Measurements from ENCODE around the gene ZNF628.
A peak's percentile ranks its signal among the peaks of the same experiment; 100 is the strongest.

Gene ZNF628

DNA sequence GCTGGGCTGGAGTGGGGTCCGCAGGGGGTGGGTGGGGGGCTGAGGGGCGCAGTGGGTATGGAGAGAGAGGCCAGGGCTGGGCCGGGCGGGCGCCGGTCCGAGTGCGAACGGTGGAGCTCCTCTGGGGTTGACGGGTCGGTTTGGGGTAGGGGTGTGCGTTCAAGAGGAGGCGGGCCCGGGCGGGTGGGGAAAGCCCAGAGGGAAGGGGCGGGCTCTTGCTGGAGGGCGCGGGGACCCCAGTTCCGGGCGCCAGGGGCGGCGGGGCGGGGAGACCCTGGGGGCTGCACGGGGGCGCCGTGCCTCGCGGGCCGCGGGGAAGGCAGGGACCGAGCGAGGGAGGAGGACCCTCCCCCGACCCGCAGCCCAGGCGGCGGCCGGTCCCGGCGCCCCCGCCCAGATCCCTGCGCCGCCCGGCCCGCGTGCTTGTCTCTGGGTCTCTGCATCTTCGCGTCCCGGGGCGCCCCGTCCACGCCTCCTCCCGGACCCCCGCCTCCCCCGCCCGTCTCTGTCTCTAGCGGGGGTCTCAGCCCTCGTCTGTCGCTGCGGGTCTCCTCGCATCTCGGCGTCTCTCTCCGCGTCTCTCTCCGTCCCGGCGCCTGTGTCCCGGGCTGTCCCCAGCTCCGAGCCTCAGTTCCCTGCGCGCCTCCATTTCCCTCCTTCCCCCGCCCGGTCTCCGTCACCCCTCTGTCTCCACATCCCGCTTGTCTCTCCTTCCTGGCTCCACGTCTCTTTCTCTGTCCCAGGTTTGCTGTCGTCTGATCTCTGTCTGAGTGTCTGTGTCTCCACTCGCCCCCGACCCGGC lies 25.1 kb upstream of the ZNF628 start:
- no peak for DNase-seq (ENCODE audit: low read depth in 2 of 2)

DNA sequence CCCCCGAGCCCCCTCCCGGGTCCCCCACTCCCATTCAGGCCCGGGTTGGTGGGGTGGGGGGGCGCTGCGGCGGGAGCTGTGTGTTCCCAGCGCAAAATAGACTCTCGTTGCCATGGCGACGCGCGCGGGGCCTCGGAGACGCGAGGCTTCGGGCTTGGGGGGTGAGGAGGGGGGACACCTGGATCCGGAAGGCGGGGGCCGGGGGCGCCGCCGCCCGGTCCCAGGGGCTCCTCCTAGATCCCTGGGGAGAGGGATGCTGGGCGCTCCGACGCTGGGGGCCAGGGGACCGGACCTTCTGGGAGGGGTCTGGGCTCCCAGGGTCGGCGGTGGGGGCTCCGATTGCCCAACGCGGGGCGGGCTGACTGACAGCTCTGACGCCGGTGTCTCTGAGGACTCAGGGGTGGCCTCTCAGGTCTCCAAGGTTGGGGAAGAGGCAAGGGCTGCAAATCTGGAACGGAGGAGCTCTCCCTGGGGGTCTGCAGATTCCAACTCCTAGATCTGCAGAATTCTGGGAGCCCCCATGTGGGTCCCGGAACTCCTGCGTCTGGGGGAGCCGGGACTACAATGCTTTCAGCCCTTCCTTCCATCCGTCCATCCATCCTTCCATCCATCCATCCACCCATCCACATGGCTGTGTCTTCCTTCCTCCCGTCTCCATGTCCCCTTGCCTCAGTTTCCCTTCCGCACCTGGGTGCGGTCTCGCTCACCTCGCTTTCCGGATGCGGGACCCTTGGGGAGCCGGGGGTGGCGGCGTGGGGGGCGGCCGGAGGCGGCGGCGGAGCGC lies 24.3 kb upstream of the ZNF628 start:
- DNase-seq (ENCODE audit: low read depth in 2 of 2): no peak

DNA sequence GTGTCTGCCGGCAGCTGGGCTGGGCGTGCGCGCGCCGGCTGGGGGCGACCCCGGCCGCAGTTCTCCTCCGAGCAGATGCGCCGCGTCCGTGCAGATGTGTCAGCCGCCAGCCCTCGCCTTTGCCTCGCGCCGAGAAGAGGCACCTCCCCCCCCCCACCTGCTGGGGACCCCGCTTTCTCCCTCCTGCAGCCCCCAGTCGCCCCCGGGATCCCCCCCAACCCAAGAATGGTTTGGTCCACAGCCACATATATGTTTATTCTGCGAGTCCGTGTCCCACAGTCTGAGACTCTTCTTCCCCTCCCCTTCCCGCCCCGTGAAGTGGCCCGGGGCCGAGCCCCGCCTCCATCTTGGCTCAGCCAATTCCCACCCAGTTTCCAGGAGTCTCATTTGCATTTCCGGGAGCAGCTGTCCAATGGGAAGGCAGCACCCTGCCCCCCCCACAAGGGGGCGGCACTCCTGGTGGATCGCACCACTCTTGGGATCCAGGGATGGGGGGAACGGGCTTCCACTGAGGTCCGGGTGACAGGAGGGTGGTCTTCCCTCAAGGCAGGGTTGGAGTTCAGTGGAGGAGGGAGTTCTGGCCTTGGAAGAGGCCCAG lies 23.6 kb upstream of the ZNF628 start:
- DNase-seq (ENCODE audit: low read depth in 2 of 2): peak in 1 of 2 experiments; percentile 41

DNA sequence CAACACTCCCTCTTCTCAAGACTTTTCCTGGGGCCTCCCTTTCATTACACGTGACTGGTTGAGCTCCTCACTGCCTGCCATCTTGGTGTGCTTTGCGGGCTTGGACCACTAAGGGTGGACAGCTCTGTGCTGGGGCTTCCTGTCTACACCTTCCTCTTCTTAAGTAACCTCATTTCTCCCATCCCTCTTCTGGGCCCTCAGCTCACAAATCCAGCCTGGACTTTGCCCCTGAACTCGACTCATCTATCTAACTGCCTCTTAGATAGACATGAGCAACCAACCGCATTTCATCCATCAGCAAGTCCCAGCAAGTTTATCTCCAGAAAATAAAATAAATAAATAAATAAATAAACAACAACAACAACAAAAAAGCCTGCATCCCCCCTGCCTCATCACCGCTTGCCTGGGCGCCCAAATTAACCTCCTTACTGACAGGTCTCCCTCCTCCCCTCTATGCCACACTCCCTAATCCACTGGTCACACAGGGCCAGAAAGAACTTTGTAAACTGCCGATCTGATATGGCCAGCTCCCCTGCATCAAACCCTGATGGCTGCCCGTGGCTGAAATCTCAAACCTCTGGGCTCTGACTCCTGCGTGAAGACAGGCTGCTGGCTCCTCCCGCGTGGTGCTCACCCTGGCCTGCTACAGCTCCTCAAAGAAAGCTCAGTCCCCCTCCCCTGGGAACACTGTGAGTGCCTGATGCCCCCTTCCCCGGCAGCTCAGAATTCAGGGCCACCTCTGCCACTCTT lies 22.7 kb upstream of the ZNF628 start:
- no peak for DNase-seq (ENCODE audit: low read depth in 2 of 2)

DNA sequence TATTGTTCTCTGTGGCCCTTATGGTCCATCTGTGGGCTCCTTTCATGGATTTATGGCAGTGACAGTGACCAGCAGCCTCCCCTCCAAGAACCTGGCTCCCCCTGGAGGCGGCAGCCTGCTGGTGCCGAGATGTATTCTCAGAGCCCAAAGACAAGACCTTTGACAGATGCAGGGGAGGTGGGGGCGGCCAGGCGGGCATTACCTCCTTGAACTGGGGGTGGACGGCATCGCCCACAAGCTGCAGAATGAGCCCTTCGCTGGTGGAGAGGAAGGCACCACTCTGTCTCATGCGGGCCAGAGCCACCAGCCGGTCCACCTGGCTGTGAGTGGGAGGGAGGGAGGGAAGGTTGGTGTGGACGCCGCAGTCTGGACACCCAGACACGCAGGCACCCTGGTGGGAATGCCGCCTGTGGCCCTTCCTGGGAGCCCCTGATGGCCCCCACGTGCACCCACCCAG lies 21.6 kb upstream of the ZNF628 start:
- no peak for DNase-seq (ENCODE audit: low read depth in 2 of 2)

DNA sequence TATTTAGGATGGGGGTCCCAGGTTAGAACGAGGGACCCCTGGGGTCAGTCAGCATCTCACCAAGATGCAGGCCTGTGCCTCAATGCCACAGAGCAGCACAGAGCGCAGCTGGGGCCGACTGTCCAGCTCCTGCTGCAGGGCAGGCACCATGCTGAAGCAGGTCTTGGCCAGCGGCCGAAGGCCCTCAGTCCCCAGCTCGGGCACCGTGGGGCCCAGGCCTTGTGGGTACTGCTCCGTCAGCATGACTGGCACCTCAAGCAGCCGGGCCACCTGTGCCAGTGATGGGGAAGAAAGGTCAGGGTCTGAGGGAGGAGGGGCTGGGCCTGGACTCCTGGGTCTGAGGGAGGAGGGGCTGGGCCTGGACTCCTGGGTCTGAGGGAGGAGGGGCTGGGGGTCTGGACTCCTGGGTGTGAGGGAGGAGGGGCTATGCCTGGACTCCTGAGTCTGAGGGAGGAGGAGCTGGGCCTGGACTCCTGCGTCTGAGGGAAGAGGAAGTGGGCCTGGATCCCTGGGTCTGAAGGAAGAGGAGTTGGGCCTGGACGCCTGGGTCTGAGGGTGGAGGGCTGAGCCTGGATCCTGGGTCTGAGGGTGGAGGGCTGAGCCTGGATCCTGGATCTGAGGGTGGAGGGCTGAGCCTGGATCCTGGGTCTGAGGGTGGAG lies 20.7 kb upstream of the ZNF628 start:
- DNase-seq (ENCODE audit: low read depth in 2 of 2): no peak

DNA sequence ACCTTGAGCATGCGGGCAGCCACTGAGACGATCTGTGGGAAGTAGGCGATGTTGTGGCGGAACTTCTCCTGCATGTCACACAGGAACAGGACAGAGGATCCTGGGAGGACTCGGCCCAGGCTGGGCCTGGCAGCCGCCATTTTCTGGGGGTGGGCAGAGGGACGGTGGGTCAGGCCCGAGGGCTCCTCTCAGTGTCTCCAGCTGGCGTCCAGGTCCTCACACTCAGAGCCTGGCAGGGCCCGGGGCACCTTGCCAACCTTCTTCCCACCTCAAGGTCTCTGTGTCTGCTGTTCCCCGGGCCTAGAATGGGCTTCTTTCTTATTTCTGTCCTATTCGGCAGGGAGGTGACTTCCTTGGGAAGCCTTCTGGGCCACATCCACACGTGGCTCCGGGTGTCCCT lies 20.1 kb upstream of the ZNF628 start:
- no peak for DNase-seq (ENCODE audit: low read depth in 2 of 2)

DNA sequence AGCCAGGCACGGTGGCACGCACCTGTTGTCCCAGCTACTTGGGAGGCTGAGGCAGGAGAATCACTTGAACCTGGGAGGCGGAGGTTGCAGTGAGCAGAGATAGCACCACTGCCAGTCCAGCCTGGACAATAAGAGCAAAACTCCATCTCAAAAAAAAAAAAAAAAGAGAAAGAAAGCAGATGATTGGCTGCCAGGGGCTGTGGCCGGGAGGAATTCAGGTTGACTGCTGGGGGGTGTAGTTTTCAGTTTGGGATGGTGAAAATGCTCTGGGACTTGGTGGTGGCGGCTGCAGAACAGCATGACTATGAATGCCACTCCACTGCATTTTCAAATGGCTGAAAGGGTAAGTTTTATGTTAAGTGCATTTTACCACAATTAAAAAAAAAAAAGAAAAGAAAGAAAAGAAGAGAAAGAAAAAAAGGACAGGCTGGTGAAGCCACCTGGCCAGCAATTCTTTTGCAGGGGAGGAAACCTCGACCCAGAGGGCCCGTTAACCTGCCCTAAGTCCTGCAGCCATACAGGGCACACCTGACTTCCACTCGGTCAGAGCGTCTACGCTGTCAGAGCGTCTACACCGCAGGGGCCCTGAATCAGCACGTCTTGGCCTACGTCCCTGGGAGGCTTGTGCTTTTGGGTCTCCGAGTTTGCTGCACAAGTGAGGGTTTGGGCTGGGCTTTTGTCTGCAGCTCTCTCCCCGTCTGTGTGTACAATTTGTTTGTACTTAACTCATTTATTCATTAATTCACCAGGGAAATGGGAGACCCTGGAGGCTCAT lies 18.5 kb upstream of the ZNF628 start:
- no peak for DNase-seq (ENCODE audit: low read depth in 2 of 2)

DNA sequence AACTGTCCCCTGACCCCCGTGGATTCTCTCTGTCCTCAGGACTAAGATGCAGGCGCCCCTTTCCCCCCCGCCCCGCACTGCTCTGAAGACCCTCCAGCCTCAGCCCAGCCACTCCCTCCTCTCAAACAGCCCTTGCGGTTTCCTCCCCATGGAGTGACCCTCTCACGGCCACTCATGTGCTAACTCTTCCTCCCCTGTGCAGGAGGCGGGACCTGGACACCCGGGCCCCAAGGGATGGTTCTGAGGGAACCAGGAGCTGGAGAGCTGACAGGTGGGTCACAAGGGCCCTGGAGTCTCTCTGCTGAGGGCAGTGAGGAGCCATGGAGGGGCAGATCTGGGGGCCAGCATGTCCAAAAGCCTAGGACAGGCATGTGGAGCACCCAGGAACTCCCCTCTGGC lies 16.9 kb upstream of the ZNF628 start:
- DNase-seq (ENCODE audit: low read depth in 2 of 2): no peak

DNA sequence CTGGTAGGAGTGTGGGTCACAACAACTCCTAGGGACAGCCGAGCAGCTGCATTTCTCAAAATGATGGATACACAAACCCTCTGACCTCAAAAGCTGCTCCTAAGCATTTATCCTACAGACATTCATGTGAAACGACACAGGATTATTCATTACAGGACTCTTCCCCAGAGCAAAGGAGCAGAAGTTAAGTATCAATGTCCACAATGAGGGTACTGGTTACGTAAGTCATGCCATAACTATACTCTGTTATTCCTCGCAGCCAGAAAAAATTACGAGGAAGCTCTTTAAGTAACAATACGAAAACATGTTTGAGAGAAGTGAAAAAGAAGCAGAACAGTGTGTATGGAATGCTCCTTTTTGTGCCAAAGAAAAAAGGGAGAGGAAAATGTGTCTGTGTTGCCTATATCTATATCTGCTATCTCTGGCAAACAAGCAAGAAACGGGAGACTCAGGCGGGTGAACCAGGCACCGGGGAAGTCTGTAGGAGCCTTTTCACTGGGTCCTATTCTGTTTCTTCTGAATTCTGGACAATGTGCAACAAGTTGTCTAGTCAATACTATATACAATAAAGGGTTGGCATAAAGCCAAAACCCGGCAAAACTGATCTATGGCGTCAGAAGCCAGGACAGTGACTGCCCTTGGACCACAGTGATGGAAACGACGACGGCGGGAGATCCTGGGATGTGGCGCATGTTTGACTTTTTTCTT lies 16.3 kb upstream of the ZNF628 start:
- DNase-seq (ENCODE audit: low read depth in 2 of 2): no peak

DNA sequence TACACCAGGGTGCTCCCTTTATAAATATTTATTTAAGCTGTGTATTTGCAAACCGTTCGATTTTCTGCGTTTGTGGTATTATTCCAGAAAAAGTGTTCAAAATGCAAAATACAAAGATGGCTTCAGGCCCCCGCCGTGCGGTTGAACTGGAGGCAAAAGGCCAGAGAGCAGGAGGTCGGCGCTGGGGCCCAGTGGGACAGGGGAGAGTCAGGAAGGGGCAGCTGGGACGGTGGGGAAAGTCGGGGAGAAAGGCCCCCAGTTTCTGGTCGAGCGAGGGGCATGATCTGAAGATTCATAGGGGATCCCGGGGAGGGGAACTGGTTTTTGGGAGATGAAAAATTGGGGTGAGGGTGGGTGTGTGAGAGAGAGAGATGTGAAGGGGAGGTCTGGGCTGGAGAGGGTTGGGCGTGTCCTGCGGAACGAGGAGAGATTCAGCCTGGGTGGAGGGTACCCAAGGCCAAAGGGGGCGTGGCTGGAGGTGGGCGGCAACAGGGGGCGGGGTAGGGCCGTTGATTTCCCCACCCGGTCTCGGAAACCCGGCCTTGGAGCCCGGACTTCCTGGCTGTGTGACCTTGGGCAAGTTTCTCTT lies 15.7 kb upstream of the ZNF628 start:
- DNase-seq (ENCODE audit: low read depth in 2 of 2): peak; percentile 61 to 63

DNA sequence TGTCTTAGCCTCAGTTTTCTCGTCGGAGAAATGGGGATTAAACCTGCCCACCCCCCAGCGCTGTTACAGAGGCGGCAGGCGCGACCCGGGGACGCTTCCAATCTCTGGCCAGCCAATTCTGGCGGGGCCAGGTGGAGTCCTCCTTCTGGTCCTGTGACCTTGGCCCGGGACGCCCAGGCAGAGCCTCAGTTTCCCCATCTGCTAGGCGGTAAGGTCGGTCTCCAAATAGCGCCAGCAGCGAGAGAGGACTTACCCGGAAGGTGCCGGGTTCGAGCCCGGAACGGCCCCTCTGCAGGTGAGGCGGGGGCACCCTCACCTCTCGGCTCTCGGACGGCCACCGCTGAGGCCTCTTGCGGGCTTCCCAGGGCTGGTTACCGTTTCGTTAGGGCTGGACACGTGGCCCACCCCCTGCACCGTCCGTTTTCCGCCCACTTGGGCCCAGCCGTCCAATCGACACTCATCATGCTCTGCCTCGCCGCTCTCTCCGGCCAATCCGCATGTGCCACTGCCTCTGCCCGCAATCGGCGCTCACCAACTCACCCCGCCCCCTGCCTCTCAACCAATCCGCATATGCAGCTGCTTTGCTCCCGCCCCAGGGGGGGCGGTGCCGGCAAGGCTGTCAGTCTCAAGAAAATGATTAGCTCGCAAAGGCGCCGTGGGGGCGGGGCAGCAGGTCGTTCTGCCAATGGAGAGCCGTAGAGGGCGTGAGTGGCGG lies 15.0 kb upstream of the ZNF628 start, which contains the start of gene ISOC2:
Gene ISOC2, minus strand, starts transcription at position 384 of the 715 bp plus-strand sequence. CDS start 5,156 bp downstream, outside the sequence.
- DNase-seq (ENCODE audit: low read depth in 2 of 2): peak; percentile 99

DNA sequence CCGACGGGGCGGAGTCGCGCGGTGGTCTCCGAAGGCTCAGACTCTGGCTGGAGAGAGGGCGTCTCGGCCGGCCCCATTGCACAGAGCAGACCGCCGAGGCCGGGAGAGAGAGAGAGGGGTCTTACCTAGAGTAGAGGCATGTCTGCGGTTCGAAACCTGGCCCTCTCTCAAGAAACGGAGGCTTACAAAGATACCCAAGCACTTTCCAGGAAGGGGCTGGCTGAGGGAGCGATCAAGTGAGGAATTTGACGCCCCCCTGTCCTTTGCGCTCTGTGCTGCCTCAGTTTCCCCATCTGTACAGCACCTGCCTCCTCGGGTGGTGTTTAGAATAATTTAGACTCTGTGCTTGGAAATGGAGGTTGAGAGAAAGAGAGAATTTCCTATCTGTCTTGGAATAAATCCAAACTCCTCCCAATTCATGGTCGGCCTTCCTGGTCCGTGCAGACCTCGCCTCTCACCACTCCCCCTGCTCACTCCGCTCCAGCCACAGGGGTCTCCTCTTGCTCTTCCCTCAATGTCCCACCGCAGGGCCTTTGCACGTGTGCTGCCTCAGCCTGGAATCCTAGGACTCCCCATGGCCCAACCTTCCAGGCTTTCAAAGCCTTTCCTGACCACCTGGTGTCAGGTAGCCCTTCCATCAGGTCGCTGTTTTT lies 14.3 kb upstream of the ZNF628 start:
- DNase-seq (ENCODE audit: low read depth in 2 of 2): no peak

DNA sequence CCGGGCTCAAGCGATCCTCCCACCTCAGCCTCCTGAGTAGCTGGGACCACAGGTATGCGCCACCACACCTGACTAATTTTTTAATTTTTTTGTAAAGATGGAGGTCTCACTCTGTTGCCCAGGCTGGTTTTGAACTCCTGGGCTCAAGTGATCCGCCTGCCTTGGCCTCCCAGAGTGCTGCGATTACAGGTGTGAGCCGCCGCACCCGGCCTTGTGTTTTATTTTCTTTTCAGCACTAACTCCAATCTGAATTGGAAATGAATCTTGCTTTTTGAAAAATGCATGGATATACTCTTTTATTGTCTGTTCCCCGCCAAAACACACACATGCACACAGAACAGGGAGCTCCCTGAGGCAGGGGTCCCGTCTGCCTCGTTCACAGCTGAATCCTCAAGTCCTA lies 13.7 kb upstream of the ZNF628 start:
- DNase-seq (ENCODE audit: low read depth in 2 of 2): no peak

DNA sequence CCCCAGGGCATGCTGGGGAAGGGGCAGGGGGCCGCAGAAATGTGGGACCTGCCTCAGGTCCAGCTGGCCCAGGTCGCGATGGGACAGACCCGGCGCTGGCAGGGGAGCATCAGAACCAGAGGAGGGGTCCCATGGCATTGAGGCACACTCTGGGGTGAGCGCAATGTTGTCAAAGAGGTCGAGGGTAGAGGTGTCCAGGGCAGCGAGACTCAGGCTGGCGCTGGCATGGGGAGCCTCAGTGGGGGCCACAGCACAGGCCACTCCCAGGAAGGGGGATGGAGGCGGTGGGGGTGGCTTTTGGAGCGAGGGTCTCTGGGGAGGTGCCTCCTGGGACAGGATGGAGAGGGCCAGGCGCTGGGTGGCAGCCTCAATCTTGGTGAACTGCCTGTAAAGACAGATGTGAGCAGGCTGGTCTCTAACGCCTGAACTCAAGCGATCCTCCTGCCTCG lies 12.8 kb upstream of the ZNF628 start:
- DNase-seq (ENCODE audit: low read depth in 2 of 2): no peak

DNA sequence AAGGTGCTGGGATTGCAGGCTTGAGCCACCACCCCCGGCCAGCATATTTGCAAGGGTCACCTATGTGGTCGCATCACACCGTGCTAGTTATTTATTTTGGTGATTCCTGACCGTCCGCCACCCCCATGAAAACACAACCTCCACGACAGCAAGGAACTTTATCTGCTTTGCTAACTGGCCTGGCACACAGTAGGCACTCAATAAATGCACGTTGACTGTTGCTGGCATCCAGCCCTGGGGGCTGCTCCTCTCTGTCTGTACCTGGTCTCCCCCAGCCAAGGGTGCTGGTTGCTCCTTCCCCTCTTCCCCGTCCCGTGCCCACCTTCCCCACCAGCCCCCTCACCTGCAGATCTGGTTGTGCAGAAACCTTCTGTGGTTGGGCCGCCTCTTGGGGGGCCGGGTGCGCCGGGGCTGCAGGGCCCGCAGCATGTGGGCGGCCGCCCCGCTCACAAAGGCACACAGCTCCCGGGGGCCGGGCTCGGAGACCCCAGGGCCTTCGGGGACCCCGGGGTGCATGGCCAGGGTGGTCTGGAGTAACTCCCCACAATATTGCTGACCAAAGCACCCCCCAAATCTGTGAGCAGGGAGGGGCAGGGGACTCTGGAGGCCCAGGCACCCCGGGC lies 12.3 kb upstream of the ZNF628 start:
- no peak for DNase-seq (ENCODE audit: low read depth in 2 of 2)

DNA sequence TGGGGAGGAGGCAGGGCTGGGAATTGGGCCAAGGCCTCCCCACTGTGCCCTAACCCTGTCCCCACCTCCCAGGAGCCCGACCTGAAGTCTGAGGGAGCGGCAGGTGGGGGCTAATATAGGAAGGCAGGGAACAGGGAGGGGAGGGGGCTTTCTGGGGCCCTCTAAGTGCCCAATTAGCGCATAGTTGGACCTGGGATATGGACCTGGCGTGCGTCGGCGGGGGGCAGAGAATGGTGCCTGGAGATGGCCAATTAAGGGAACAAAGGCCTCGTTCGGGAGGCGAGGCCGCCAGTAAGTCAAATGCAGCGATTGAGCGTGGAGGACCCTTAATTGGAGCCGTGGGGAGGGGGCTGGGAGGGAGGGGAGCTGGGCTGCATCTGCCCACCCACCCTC lies 11.8 kb upstream of the ZNF628 start, which contains the start of gene C19orf85:
Gene C19orf85, minus strand, starts transcription at position 90 of the 393 bp plus-strand sequence. CDS start 197 bp downstream, outside the sequence.
- DNase-seq (ENCODE audit: low read depth in 2 of 2): no peak
